GM12878 (cell line): ENCODE data around the gene CCL19.

Experiments
- BRCA1 ChIP-seq: IDR thresholded peaks from 2 replicates; pipeline ENCODE4 v1.6.1; 2011; ENCODE audit warnings: low read depth, low read length, improper control_type of control experiment
- CEBPB ChIP-seq, 2 experiments: fragments of 150-350 bp in 1 of 2; IDR thresholded peaks; 2 replicates each; pipeline ENCODE4 v1.6.1; 2012 to 2014; ENCODE audit warnings: low read depth in 2 of 2, low read length in 2 of 2, borderline replicate concordance in 1 of 2, inconsistent platforms in 1 of 2
- CHD1 ChIP-seq: IDR thresholded peaks from 2 replicates; pipeline ENCODE4 v1.6.1; 2012; ENCODE audit warnings: low read depth, low read length, improper control_type of control experiment
- CTCF ChIP-seq, 3 experiments: IDR thresholded peaks in 2 of 3; conservative IDR thresholded peaks in 1 of 3; 2 replicates each; pipeline ENCODE4 v1.5.1; 2011; ENCODE audit warnings: low read depth in 3 of 3, low read length in 3 of 3, mild to moderate bottlenecking in 3 of 3, control low read depth in 2 of 3, moderate library complexity in 2 of 3, inconsistent platforms in 1 of 3, mixed read lengths in 1 of 3; ENCODE audit not compliant: control insufficient read depth in 2 of 3, insufficient read depth in 1 of 3; ENCODE audit errors: extremely low read depth in 1 of 3
- KDM1A ChIP-seq: fragments of 200-600 bp; sonication (generic); IDR thresholded peaks from 2 replicates; pipeline ENCODE4 v1.6.1; 2016; ENCODE audit warnings: borderline replicate concordance
- POLR2AphosphoS2 ChIP-seq: IDR thresholded peaks from 2 replicates; pipeline ENCODE4 v1.6.1; 2011; ENCODE audit warnings: low read depth, mild to moderate bottlenecking, low read length, improper control_type of control experiment, moderate library complexity
- POLR2AphosphoS5 ChIP-seq: IDR thresholded peaks from 2 replicates; pipeline ENCODE4 v1.6.1; 2011; ENCODE audit warnings: mild to moderate bottlenecking, low read length, inconsistent platforms
- REST ChIP-seq: IDR thresholded peaks from 2 replicates; pipeline ENCODE4 v1.6.1; 2012; ENCODE audit warnings: mild to moderate bottlenecking, low read depth, low read length
- STAT3 ChIP-seq: IDR thresholded peaks from 2 replicates; pipeline ENCODE4 v1.6.1; 2011; ENCODE audit warnings: low read depth, low read length, improper control_type of control experiment
- SUPT20H ChIP-seq: IDR thresholded peaks from 2 replicates; pipeline ENCODE4 v1.6.1; 2011; ENCODE audit warnings: low read depth, mild to moderate bottlenecking, low read length, moderate library complexity, borderline replicate concordance; ENCODE audit not compliant: control insufficient read depth
- TAF1 ChIP-seq: IDR thresholded peaks from 2 replicates; pipeline ENCODE4 v1.6.1; 2011; ENCODE audit warnings: mild to moderate bottlenecking, low read depth, low read length, borderline replicate concordance
- TBL1XR1 ChIP-seq: IDR thresholded peaks from 2 replicates; pipeline ENCODE4 v1.6.1; 2012; ENCODE audit warnings: low read depth, low read length, improper control_type of control experiment
- ZNF217 ChIP-seq: fragments of 450-650 bp; IDR thresholded peaks from 2 replicates; pipeline ENCODE4 v1.6.1; 2017; ENCODE audit warnings: antibody characterized with exemption, mild to moderate bottlenecking
- ZNF274 ChIP-seq: IDR thresholded peaks from one replicate; pipeline ENCODE4 v1.8.0; 2011; ENCODE audit not compliant: insufficient read length, insufficient read depth

- no peak for TF ChIP-seq ZNF274
- no peak for TF ChIP-seq POLR2AphosphoS5
- no peak for TF ChIP-seq REST
- no peak for TF ChIP-seq ZNF217
- TF ChIP-seq TAF1, result no peak
- TF ChIP-seq CTCF (IDR thresholded peaks at IDR 0.05 in 2 of 3, conservative IDR thresholded peaks at IDR 0.05 in 1 of 3; ENCODE audit: control insufficient read depth in 2 of 3, extremely low read depth in 1 of 3, insufficient read depth in 1 of 3, low read depth in 3 of 3, low read length in 3 of 3), result no peak
- no peak for TF ChIP-seq KDM1A
- TF ChIP-seq POLR2AphosphoS2, result no peak
- TF ChIP-seq SUPT20H, result no peak
- no peak for TF ChIP-seq STAT3
- no peak for TF ChIP-seq TBL1XR1
- TF ChIP-seq BRCA1, result no peak
- no peak for TF ChIP-seq CHD1
- TF ChIP-seq CEBPB (IDR thresholded peaks at IDR 0.05; ENCODE audit: borderline replicate concordance in 1 of 2, low read depth in 2 of 2, low read length in 2 of 2), result no peak
Measured at GRCh38 chr9:34737677-34738260, 46.7 kb upstream of the CCL19 start.
